Sigmoid colon (tissue), 7 donors: ENCODE data around the gene ZNF774. TPM values are rescaled to one million over a fixed set of nuclear protein-coding genes. Genes with fewer than 3 reads are reported as not detected.

ENCODE experiments used
- DNase-seq: peaks from one replicate; pipeline ENCODE4 v3.0.0-alpha.2; 2019
- H3K27ac ChIP-seq, 4 donors: fragments of 200-600 bp; sonication (generic); one replicate each; pipeline ENCODE4 v1.5.1; 2016 to 2019; ENCODE audit warnings: mild to moderate bottlenecking in 1 of 4
- H3K27me3 ChIP-seq, 3 donors: fragments of 200-600 bp; sonication (generic); one replicate each; pipeline ENCODE4 v1.5.1; 2019; ENCODE audit warnings: mild to moderate bottlenecking in 1 of 3
- H3K36me3 ChIP-seq, 4 donors: fragments of 200-600 bp; sonication (generic); one replicate each; pipeline ENCODE4 v1.5.1; 2016 to 2019
- H3K4me1 ChIP-seq, 4 donors: fragments of 200-600 bp; sonication (generic); one replicate each; pipeline ENCODE4 v1.5.1; 2017 to 2019
- H3K4me3 ChIP-seq, 4 donors: fragments of 200-600 bp; sonication (generic); one replicate each; pipeline ENCODE4 v1.5.1; 2017 to 2019; ENCODE audit warnings: mild to moderate bottlenecking in 2 of 4, moderate library complexity in 1 of 4
- H3K9me3 ChIP-seq, 4 donors: fragments of 200-600 bp in 3 of 4; sonication (generic) in 3 of 4; one replicate each; pipeline versions ENCODE4 v1.5.1 to v1.6.1; 2013 to 2019
- EP300 ChIP-seq, 4 donors: sonication (generic); formaldehyde crosslinking; IDR thresholded peaks; one replicate each; pipeline ENCODE4 v1.6.1; 2017; ENCODE audit warnings: antibody characterized with exemption in 4 of 4
- POLR2A ChIP-seq, 2 donors: fragments of 450-650 bp; IDR thresholded peaks; one replicate each; pipeline ENCODE4 v1.6.1; 2016; ENCODE audit warnings: antibody characterized with exemption in 2 of 2, mild to moderate bottlenecking in 2 of 2, moderate library complexity in 2 of 2
- POLR2AphosphoS5 ChIP-seq, 4 donors: sonication (generic); formaldehyde crosslinking; IDR thresholded peaks; one replicate each; pipeline ENCODE4 v1.6.1; 2017; ENCODE audit warnings: antibody characterized with exemption in 4 of 4
- WGBS, 2 donors: extraction: QIAGEN DNeasy Blood & Tissue Kit; methylation state at CpG; one replicate each; pipeline ENCODE4 v1.1.7; 2013; 5-methylcytosine and 5-hydroxymethylcytosine counted together
- intact Hi-C: fragments of 100-400 bp; cut with DNase I; formaldehyde crosslinking; loops from one replicate; pipeline ENCODE4 v1.15.1; 2023
- polyA plus RNA-seq, 3 donors: library from polyadenylated mRNA; stranded (reverse); fragments of 200-250 nt; gene quantifications; one replicate each; pipeline ENCODE4 v1.2.3, GENCODE V29; 2013
- total RNA-seq, 4 donors: library from RNA; depleted of rRNA; stranded (reverse); fragments of >200 nt; gene quantifications; one replicate each; pipeline ENCODE4 v1.1.0, GENCODE V29; 2016
- TF ChIP-seq, protein P1 (sequence below), 4 experiments: fragments of 450-650 bp in 3 of 4; fragments of 200-600 bp in 1 of 4; IDR thresholded peaks; one replicate each; pipeline ENCODE4 v1.5.1; 2016 to 2019; ENCODE audit warnings: antibody characterized with exemption in 4 of 4, mild to moderate bottlenecking in 3 of 4, moderate library complexity in 2 of 4
- donor health status: healthy with polysubstance abuse.
- donor health status: Bipolar disorder and iron deficiency.
- donor health status: healthy.

The ZNF774 gene
- total and polyA plus RNA-seq, 7 donors = 1.4 to 4.3 (median 2.3) TPM

DNA sequence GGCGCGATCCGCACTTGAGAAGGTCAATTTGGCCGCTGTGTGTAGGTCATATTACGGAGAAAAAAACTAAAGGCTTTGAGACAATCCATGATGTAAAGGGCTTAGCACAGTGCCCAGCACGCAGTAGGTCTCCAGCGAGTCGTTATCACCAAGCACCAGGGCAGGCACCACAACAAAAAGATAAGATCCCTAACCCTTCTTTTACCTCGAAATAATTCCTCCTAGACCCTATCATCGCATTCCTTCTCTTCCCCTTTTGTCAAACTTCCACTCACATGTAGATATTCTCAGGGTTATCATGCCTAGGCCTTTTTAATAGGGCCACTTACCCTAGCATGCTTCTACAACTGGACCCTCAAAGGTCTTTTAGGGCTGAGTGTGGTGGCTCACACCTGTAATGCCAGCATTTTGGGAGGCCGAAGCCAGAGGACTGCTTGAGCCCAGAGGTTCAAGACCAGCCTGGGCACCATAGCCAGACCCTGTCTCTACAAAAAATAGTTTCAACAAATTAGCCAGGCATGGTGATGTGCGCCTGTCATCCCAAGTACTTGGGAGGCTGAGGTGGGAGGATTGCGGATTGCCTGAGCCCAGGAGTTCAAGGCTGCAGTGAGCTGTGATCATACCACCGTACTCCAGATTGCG lies 13.5 kb downstream of the ZNF774 start:
- Histone ChIP-seq H3K27me3 (no peaks in the 10 kb centered on the region), H3K27ac (no peak overlapping the region), H3K4me3 (no peak overlapping the region), H3K9me3 (no peaks in the 10 kb centered on the region), H3K4me1 (peaks cover 0 to 61% (median 43%) of the 10 kb centered on the region in 4 donors), H3K36me3 (no peaks in the 10 kb centered on the region)
- intact Hi-C loops = loop anchor here (2.0 kb wide), 1 partner anchor 53 kb away; no protein-coding TSS in a partner anchor
- no peak for DNase-seq
- TF ChIP-seq, protein P1, sequence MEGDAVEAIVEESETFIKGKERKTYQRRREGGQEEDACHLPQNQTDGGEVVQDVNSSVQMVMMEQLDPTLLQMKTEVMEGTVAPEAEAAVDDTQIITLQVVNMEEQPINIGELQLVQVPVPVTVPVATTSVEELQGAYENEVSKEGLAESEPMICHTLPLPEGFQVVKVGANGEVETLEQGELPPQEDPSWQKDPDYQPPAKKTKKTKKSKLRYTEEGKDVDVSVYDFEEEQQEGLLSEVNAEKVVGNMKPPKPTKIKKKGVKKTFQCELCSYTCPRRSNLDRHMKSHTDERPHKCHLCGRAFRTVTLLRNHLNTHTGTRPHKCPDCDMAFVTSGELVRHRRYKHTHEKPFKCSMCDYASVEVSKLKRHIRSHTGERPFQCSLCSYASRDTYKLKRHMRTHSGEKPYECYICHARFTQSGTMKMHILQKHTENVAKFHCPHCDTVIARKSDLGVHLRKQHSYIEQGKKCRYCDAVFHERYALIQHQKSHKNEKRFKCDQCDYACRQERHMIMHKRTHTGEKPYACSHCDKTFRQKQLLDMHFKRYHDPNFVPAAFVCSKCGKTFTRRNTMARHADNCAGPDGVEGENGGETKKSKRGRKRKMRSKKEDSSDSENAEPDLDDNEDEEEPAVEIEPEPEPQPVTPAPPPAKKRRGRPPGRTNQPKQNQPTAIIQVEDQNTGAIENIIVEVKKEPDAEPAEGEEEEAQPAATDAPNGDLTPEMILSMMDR (IDR thresholded peaks at IDR 0.05) = no peak
- no peak for TF ChIP-seq EP300 (IDR thresholded peaks at IDR 0.05)
- TF ChIP-seq POLR2AphosphoS5 (IDR thresholded peaks at IDR 0.05) = no peak
- TF ChIP-seq POLR2A (IDR thresholded peaks at IDR 0.05) = no peak
- 88 to 94% methylated on average over 15 of the region's 15 CpGs for WGBS, 2 donors

DNA sequence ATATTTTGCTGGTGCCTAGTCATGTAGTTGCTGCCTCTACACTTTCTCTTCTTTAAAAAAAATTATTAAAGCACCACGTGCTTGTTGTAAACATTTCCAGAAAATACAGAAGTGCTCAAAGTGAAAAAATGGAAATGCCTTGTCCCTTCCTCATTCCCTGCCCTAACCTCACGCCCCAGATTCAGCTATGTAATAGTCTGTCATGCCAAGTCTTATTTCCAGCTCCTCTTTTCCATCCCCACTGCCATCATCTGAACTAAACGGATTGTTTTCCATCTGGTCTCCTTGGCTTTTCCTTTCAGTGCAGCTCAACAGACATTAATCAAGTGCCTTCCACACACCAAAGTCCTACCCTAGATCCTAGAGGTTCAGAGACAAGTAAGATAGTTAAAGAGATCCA lies 15.5 kb downstream of the ZNF774 start:
- H3K4me1 ChIP-seq = peaks cover 0 to 41% (median 34%) of the 10 kb centered on the region in 4 donors
- no peaks in the 10 kb centered on the region for H3K36me3 ChIP-seq
- H3K27me3 ChIP-seq = no peaks in the 10 kb centered on the region
- intact Hi-C loops = no loop called here
- TF ChIP-seq, protein P1 (IDR thresholded peaks at IDR 0.05) = no peak
- TF ChIP-seq POLR2AphosphoS5 (IDR thresholded peaks at IDR 0.05) (peak in 3 of 4 donors; percentile 36 to 57 (median 46)), EP300 (IDR thresholded peaks at IDR 0.05) (peak in 1 of 4 donors; percentile 9)
- H3K9me3 ChIP-seq = no peaks in the 10 kb centered on the region
- DNase-seq = no peak
- H3K27ac ChIP-seq = peak overlapping the region; percentile 61 to 77 (median 72)
- 42 to 45% methylated on average over 3 of the region's 3 CpGs for WGBS, 2 donors
- H3K4me3 ChIP-seq = no peak overlapping the region

DNA sequence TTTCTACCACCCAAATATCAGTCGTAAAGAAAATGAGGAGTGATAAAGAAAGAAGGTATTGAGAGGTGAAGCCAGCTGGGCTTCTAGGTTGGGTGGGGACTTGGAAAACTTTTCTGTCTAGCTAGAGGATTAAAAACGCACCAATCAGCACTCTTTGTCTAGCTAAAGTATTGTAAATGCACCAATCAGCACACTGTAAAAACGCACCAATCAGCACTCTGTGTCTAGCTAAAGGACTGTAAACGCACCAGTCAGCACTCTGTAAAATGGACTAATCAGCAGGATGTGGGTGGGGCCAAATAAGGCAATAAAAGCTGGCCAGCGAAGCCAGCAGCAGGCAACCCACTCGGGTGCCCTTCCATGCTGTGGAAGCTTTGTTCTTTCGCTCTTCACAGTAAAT lies 23.0 kb downstream of the ZNF774 start:
- H3K27ac ChIP-seq = no peak overlapping the region
- H3K27me3 ChIP-seq = no peaks in the 10 kb centered on the region
- H3K4me1 ChIP-seq = peaks cover 0 to 4% (median 0%) of the 10 kb centered on the region in 4 donors
- no peak overlapping the region for H3K4me3 ChIP-seq
- WGBS, 2 donors = 95 to 96% methylated on average over 7 of the region's 7 CpGs
- intact Hi-C loops = no loop called here
- no peaks in the 10 kb centered on the region for H3K36me3 ChIP-seq
- no peak for DNase-seq
- TF ChIP-seq POLR2AphosphoS5 (IDR thresholded peaks at IDR 0.05) (no peak), POLR2A (IDR thresholded peaks at IDR 0.05) (no peak)
- H3K9me3 ChIP-seq = no peaks in the 10 kb centered on the region

DNA sequence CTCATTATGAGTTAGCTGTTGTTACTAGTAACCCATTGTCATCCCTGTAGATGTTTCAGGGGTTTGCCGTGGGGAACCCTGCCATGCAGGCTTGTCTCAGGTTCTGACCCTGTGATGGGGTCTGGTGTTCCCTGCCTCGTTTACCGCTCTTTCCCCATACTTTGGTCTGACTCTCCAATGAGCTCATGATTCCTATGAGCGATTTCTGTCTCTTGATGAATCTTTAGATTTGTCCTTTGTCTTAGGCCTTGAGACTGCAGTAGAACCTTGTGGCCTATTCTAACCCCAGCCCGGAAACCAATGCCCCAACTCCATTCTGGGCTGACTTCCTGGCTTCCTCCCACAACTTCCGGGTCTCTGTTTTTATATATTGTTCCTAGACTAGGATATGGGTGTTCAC lies 24.7 kb downstream of the ZNF774 start:
- no peak overlapping the region for H3K27ac ChIP-seq
- DNase-seq = no peak
- H3K4me1 ChIP-seq = peaks cover 0 to 4% (median 0%) of the 10 kb centered on the region in 4 donors
- H3K36me3 ChIP-seq = no peaks in the 10 kb centered on the region
- no peaks in the 10 kb centered on the region for H3K27me3 ChIP-seq
- no peak for TF ChIP-seq POLR2AphosphoS5 (IDR thresholded peaks at IDR 0.05)
- no peak for TF ChIP-seq POLR2A (IDR thresholded peaks at IDR 0.05)
- TF ChIP-seq, protein P1 (IDR thresholded peaks at IDR 0.05) = no peak
- no peak for TF ChIP-seq EP300 (IDR thresholded peaks at IDR 0.05)
- intact Hi-C loops = no loop called here
- 37 to 72% methylated on average over 6 of the region's 6 CpGs for WGBS, 2 donors
- H3K9me3 ChIP-seq = no peaks in the 10 kb centered on the region
- no peak overlapping the region for H3K4me3 ChIP-seq

DNA sequence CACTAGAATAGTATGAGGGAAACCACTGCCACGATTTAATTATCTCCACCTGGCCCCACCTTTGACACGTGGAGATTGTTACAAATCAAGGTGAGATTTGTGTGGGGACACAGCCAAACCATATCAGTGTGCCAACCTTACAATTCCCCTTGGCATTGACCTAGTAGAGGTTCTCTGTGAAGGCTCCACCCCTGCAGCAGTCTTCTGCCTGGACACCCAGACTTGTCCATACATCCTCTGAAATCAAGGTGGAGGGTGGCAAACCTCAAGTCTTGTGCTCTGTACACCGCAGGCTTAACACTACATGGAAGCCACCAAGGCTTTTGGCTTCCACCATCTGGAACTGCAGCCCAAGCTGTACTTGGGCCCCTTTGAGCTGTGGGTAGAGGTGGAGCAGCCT lies 27.2 kb downstream of the ZNF774 start:
- H3K27me3 ChIP-seq = no peaks in the 10 kb centered on the region
- H3K4me3 ChIP-seq = no peak overlapping the region
- no peak overlapping the region for H3K27ac ChIP-seq
- no peaks in the 10 kb centered on the region for H3K36me3 ChIP-seq
- DNase-seq = no peak
- TF ChIP-seq, protein P1 (IDR thresholded peaks at IDR 0.05) = no peak
- TF ChIP-seq EP300 (IDR thresholded peaks at IDR 0.05) (no peak), POLR2A (IDR thresholded peaks at IDR 0.05) (no peak), POLR2AphosphoS5 (IDR thresholded peaks at IDR 0.05) (no peak)
- H3K9me3 ChIP-seq = no peaks in the 10 kb centered on the region
- no peaks in the 10 kb centered on the region for H3K4me1 ChIP-seq
- intact Hi-C loops = no loop called here
- 77 to 89% methylated on average over 3 of the region's 3 CpGs for WGBS, 2 donors
